Measurements from ENCODE around the gene RNASEH2B.

The RNASEH2B gene

GRCh38 chr13:50908371-50908770 lies 1.2 kb upstream of the RNASEH2B start:
- DNase-seq (ENCODE audit: low read depth): no peak

- no peak for DNase-seq (ENCODE audit: low read depth)
Measured at GRCh38 chr13:50910485-50910805, 854 bp downstream of the RNASEH2B start.

DNA sequence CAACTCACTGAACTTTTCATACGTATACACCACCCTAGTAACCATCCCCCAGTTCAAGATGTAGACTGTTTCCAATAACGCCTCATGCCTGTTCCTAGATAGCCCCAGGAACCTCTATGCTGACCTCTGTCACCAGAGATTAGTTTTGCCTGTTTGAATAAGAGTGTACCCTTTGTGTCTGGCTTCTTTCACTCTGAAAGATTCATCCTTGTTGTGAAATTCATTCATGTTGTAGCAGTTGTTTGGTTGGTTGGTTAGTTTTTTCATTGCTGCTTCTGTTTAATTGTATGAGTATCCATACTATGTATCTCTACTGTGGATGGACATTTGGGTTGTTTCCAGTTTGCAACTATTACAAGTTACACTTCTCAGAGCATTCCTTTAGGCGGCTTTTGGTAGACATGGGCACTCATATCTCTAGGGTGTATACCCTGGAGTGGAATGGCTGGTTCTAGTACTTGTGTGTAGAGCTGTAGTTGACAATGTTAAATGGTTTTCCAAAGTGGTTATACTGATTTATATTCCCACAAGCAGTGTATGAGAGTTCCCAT lies 1.6 kb downstream of the RNASEH2B start:
- DNase-seq (ENCODE audit: low read depth): no peak

DNA sequence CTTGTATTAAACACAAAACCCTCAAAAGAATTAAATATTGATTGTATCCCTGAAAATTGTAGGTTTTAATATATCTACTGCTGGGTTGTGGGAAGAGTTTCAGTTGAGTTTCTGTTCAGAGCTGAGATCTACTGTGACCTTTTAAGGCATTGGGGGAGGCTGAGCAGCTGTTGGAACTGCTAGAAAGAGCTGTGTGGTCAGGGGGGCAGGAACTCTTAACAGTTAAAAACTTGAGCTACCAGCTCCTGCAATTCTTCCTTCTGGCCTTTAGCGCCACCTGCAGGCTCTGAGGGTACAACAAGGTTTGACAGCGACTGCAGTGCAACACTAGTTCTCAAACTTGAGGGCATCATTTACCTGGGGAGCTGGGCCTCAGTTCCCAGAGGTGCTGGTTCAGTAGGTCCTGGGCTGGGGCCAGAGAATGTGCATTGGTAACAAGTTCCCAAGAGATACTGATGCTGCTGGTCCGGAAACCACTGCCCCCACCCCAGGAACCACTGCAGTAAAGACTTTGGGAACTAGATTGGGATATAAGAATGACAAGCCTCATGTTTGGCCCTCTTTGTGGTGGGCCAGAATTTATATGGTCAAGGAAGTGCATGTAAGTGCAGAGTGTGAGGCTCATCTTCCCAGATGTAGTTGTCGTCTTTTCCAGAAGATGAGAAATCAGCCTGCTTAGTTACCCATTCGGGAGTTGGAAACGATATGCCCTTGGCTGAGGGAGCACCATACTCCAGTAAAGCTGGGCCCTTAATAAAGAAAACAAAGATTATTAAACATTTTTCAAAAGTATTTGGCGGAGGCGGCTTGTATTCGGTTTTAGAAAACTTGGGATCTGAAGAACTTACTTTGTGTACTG lies 2.6 kb downstream of the RNASEH2B start:
- DNase-seq (ENCODE audit: low read depth): peak; percentile 87

GRCh38 chr13:50912851-50913250 lies 3.3 kb downstream of the RNASEH2B start:
- DNase-seq (ENCODE audit: low read depth): no peak

GRCh38 chr13:50914176-50914700 lies 4.6 kb downstream of the RNASEH2B start:
- no peak for DNase-seq (ENCODE audit: low read depth)

DNA sequence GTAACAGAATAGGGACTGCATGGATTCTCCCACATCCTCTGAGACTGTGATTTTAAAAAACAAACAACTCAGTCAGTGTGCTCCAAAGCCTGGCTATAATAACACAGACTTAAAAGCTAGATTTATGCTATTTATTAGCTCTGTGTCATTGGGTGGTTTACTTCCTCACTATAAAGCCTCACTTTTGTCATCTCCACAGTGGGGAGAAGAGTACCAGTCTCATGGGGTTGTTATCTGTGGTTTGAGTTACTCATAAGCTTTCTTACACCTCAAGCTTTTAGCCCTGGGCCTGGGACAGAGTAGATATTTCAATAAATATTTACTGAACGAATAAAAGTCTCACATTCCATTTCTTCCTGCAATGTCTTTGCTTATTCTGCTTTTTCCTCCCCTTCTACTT lies 5.3 kb downstream of the RNASEH2B start:
- no peak for DNase-seq (ENCODE audit: low read depth)

GRCh38 chr13:50915565-50915964 lies 6.0 kb downstream of the RNASEH2B start:
- DNase-seq (ENCODE audit: low read depth): no peak

GRCh38 chr13:50916701-50917184 lies 7.2 kb downstream of the RNASEH2B start:
- DNase-seq (ENCODE audit: low read depth): no peak

- DNase-seq (ENCODE audit: low read depth): no peak
Measured at GRCh38 chr13:50917572-50917971, 8.0 kb downstream of the RNASEH2B start.

GRCh38 chr13:50918567-50918966 lies 9.0 kb downstream of the RNASEH2B start:
- no peak for DNase-seq (ENCODE audit: low read depth)

GRCh38 chr13:50919277-50919676 lies 9.7 kb downstream of the RNASEH2B start:
- DNase-seq (ENCODE audit: low read depth): no peak

DNA sequence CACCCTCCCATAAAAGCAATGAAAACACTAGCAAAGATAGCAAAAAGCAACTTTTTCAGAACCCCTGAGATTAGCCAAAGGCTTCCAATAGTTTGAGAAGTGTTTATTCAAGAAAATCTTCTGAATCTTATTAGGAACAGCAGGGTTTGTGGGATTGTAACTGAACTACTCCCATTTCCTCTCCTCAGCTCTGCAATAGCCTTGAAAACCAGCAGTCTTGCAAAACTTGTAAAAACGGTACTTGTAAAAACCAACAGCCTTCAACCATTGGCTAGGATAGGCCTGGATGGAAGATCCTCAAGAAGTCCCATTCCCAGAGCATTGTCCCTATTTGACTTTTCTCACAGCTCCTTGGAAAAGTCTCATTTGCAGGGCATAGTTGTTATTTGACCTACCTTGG lies 12.1 kb downstream of the RNASEH2B start:
- no peak for DNase-seq (ENCODE audit: low read depth)

DNA sequence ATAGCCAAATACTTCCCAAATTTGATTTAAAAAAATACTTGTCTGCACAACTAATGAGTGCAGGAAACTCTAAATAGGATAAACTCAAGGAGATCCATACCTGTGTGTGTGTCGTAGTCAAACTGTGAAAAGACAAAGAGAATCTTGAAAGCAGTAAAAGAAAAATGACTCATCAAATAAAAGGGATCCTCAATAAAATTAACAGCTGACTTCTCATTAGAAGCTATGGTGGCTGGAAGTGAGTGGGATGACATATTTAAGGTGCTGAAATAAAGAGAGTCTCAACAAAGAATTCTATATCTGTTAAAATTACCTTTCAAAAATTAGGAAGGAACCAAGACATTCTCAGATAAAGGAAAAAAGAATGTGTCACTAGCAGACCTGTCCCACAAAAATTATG lies 13.7 kb downstream of the RNASEH2B start:
- no peak for DNase-seq (ENCODE audit: low read depth)

- no peak for DNase-seq (ENCODE audit: low read depth)
Measured at GRCh38 chr13:50924025-50924424, 14.4 kb downstream of the RNASEH2B start.

GRCh38 chr13:50927701-50928100 lies 18.1 kb downstream of the RNASEH2B start:
- DNase-seq (ENCODE audit: low read depth): no peak

GRCh38 chr13:50928102-50928501 lies 18.5 kb downstream of the RNASEH2B start:
- no peak for DNase-seq (ENCODE audit: low read depth)

- DNase-seq (ENCODE audit: low read depth): no peak
Measured at GRCh38 chr13:50928659-50929462, 19.3 kb downstream of the RNASEH2B start.

- no peak for DNase-seq (ENCODE audit: low read depth)
Measured at GRCh38 chr13:50932091-50932490, 22.5 kb downstream of the RNASEH2B start.

DNA sequence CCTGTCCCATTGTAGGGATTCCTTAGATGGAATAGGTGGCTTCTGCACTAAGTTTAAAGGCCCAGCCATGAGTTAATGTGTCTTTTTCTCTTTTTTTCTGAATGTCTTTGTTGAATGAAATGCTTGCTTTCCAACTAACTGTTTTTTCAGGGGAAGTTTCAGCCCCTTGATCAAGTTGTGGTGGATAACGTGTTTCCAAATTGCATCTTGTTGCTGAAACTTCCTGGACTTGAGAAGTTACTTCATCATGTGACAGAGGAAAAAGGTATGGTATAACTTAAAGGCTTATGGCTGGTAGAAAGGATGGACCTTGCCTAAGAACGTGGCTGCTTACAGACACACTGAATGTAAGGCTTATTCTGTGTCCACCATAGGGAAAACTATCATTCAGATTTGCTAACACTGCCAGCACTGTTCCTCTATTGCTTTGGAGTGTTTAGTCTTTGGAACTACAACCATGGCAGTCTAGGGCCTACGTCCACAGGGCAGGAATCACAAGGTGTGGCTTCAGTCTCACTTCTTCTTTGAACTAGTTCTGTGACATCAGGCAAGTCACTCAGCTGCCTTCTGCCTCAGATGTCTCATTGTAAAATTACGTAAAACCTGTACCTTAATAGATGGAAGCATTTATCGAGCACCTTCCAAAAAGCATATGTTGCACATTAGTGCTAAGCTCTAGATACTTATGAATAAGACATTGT lies 25.3 kb downstream of the RNASEH2B start:
- no peak for DNase-seq (ENCODE audit: low read depth)

- DNase-seq (ENCODE audit: low read depth): peak; percentile 33
Measured at GRCh38 chr13:50936679-50937078, 27.1 kb downstream of the RNASEH2B start.

GRCh38 chr13:50940509-50940908 lies 30.9 kb downstream of the RNASEH2B start:
- no peak for DNase-seq (ENCODE audit: low read depth)

Data from fibroblast of the conjunctiva (primary cell).